ENCODE results near the gene YPEL5. TPM values are rescaled to one million over a fixed set of nuclear protein-coding genes. Genes with fewer than 3 reads are reported as not detected.

YPEL5 gene
- polyA plus RNA-seq, 1 donor (not counting 4 experiments of a cell fraction or from before 2014, with no cell fraction given), result 126 TPM

GRCh38 chr2:30139131-30139870 lies 7.5 kb upstream of the YPEL5 start:
- FAIRE-seq (peak; percentile 76), DNase-seq (ENCODE audit: low read depth, low spot score) (peak; percentile 44)
- dilution Hi-C loops (cut with MboI; ENCODE audit: extremely low pct_ligation_motif_present, low sequenced_read_pairs), result no loop called here
- no peaks in the 10 kb centered on the region for H3K9me3 ChIP-seq (ENCODE audit: control insufficient read depth, low read depth, low read length)
- H3K4me2 ChIP-seq (ENCODE audit: control insufficient read depth, extremely low read depth, insufficient read depth, low read depth, low read length), result peak overlapping the region; percentile 50
- no peaks in the 10 kb centered on the region for H3K36me3 ChIP-seq (ENCODE audit: control insufficient read depth in 2 of 2, extremely low read depth in 1 of 2, insufficient read depth in 2 of 2, low read length in 2 of 2)
- no peak for TF ChIP-seq CTCF (optimal IDR thresholded peaks at IDR 0.05 in 1 of 3, IDR thresholded peaks at IDR 0.05 in 1 of 3, conservative IDR thresholded peaks at IDR 0.05 in 1 of 3; ENCODE audit: extremely low read depth in 1 of 3, insufficient read depth in 2 of 3, low read length in 3 of 3)
- no peak for TF ChIP-seq EZH2 (IDR thresholded peaks at IDR 0.05; ENCODE audit: low read length)
- no peaks in the 10 kb centered on the region for H3K9me1 ChIP-seq (ENCODE audit: control insufficient read depth, extremely low read depth, insufficient read depth, low read length)
- H3K27me3 ChIP-seq (ENCODE audit: control insufficient read depth, extremely low read depth, insufficient read depth, low read length), result no peaks in the 10 kb centered on the region
- peak overlapping the region; percentile 28 for H2AFZ ChIP-seq (ENCODE audit: control insufficient read depth, low read length)
- H3K4me1 ChIP-seq (ENCODE audit: control insufficient read depth, extremely low read depth, insufficient read depth, low read length), result peaks cover 32% of the 10 kb centered on the region
- peak overlapping the region in 2 of 3 experiments; percentile 4 to 36 for H3K4me3 ChIP-seq (ENCODE audit: control insufficient read depth in 2 of 3, extremely low read depth in 1 of 3, insufficient read depth in 2 of 3, low read depth in 1 of 3, low read length in 3 of 3)
- no peaks in the 10 kb centered on the region for H4K20me1 ChIP-seq (ENCODE audit: control insufficient read depth, extremely low read depth, insufficient read depth, low read length)
- peak overlapping the region; percentile 22 for H3K9ac ChIP-seq (ENCODE audit: control insufficient read depth, extremely low read depth, insufficient read depth, low read length)
- H3K27ac ChIP-seq (ENCODE audit: control insufficient read depth, insufficient read depth, low read length), result peak overlapping the region; percentile 59
- no peaks in the 10 kb centered on the region for H3K79me2 ChIP-seq (ENCODE audit: control insufficient read depth, insufficient read depth, low read length)

- Histone ChIP-seq H3K4me1 (ENCODE audit: control insufficient read depth, extremely low read depth, insufficient read depth, low read length) (peaks cover 39% of the 10 kb centered on the region), H3K27me3 (ENCODE audit: control insufficient read depth, extremely low read depth, insufficient read depth, low read length) (no peaks in the 10 kb centered on the region), H3K9me1 (ENCODE audit: control insufficient read depth, extremely low read depth, insufficient read depth, low read length) (no peaks in the 10 kb centered on the region), H3K36me3 (ENCODE audit: control insufficient read depth in 2 of 2, extremely low read depth in 1 of 2, insufficient read depth in 2 of 2, low read length in 2 of 2) (no peaks in the 10 kb centered on the region), H3K4me2 (ENCODE audit: control insufficient read depth, extremely low read depth, insufficient read depth, low read depth, low read length) (no peak overlapping the region), H3K4me3 (ENCODE audit: control insufficient read depth in 2 of 3, extremely low read depth in 1 of 3, insufficient read depth in 2 of 3, low read depth in 1 of 3, low read length in 3 of 3) (no peak overlapping the region), H3K9me3 (ENCODE audit: control insufficient read depth, low read depth, low read length) (no peaks in the 10 kb centered on the region), H2AFZ (ENCODE audit: control insufficient read depth, low read length) (no peak overlapping the region), H3K9ac (ENCODE audit: control insufficient read depth, extremely low read depth, insufficient read depth, low read length) (no peak overlapping the region), H4K20me1 (ENCODE audit: control insufficient read depth, extremely low read depth, insufficient read depth, low read length) (no peaks in the 10 kb centered on the region), H3K27ac (ENCODE audit: control insufficient read depth, insufficient read depth, low read length) (no peak overlapping the region), H3K79me2 (ENCODE audit: control insufficient read depth, insufficient read depth, low read length) (no peaks in the 10 kb centered on the region)
- TF ChIP-seq EZH2 (IDR thresholded peaks at IDR 0.05; ENCODE audit: low read length) (no peak), CTCF (optimal IDR thresholded peaks at IDR 0.05 in 1 of 3, IDR thresholded peaks at IDR 0.05 in 1 of 3, conservative IDR thresholded peaks at IDR 0.05 in 1 of 3; ENCODE audit: extremely low read depth in 1 of 3, insufficient read depth in 2 of 3, low read length in 3 of 3) (no peak)
- dilution Hi-C loops (cut with MboI; ENCODE audit: extremely low pct_ligation_motif_present, low sequenced_read_pairs), result no loop called here
- FAIRE-seq, result no peak
- no peak for DNase-seq (ENCODE audit: low read depth, low spot score)
Observed at GRCh38 chr2:30141136-30141535, 5.7 kb upstream of the YPEL5 start.

Data from keratinocyte (primary cell).